Mesothelial cell of epicardium (in vitro differentiated cells): Measurements from ENCODE around the gene OSGIN1. TPM values are rescaled to one million over a fixed set of nuclear protein-coding genes. Genes with fewer than 3 reads are reported as not detected.

Experiments used
- DNase-seq, 2 experiments: peaks; one replicate each; pipeline ENCODE4 v3.0.0; 2021; ENCODE audit warnings: low spot score in 2 of 2; ENCODE audit not compliant: unreplicated experiment in 2 of 2
- H3K27ac Mint-ChIP-seq: 2 replicates; pipeline ENCODE4 v1.8.0; 2021; ENCODE audit warnings: mixed read lengths
- H3K27me3 Mint-ChIP-seq: 2 replicates; pipeline ENCODE4 v1.8.0; 2021; ENCODE audit warnings: low read depth, mixed read lengths
- H3K36me3 Mint-ChIP-seq: 2 replicates; pipeline ENCODE4 v1.8.0; 2021; ENCODE audit warnings: mixed read lengths
- H3K4me1 Mint-ChIP-seq: 2 replicates; pipeline ENCODE4 v1.8.0; 2021; ENCODE audit warnings: mixed read lengths
- H3K4me3 Mint-ChIP-seq: 2 replicates; pipeline ENCODE4 v1.8.0; 2021; ENCODE audit warnings: mild to moderate bottlenecking, moderate library complexity, mixed read lengths
- H3K9me3 Mint-ChIP-seq: 2 replicates; pipeline ENCODE4 v1.8.0; 2021; ENCODE audit warnings: mixed read lengths
- CTCF ChIP-seq: fragments of 200-600 bp; sonication (generic); IDR thresholded peaks from one replicate; pipeline ENCODE4 v1.5.0; 2021; ENCODE audit warnings: antibody characterized with exemption; ENCODE audit not compliant: unreplicated experiment
- total RNA-seq: library from RNA; stranded (reverse); gene quantifications from 3 replicates; pipeline ENCODE4 v1.2.1, GENCODE V29; 2021

The OSGIN1 gene
- total RNA-seq, 1 donor from 2014 or later, result 2.5 TPM

GRCh38 chr16:83929811-83930555, 23.1 kb upstream of the OSGIN1 start:
- H3K27ac Mint-ChIP-seq, result no peak overlapping the region
- H3K4me1 Mint-ChIP-seq, result peaks cover 17% of the 10 kb centered on the region
- no peak overlapping the region for H3K4me3 Mint-ChIP-seq
- DNase-seq, result no peak
- no peak for TF ChIP-seq CTCF
- H3K27me3 Mint-ChIP-seq, result peaks cover 2% of the 10 kb centered on the region
- no peaks in the 10 kb centered on the region for H3K9me3 Mint-ChIP-seq
- no peaks in the 10 kb centered on the region for H3K36me3 Mint-ChIP-seq

GRCh38 chr16:83930730-83931500, 22.1 kb upstream of the OSGIN1 start:
- Mint-ChIP-seq H3K4me3 (no peak overlapping the region), H3K4me1 (peaks cover 17% of the 10 kb centered on the region), H3K27me3 (peaks cover 2% of the 10 kb centered on the region), H3K9me3 (no peaks in the 10 kb centered on the region), H3K27ac (no peak overlapping the region), H3K36me3 (no peaks in the 10 kb centered on the region)
- DNase-seq, result no peak
- TF ChIP-seq CTCF, result no peak

- Mint-ChIP-seq H3K4me1 (peaks cover 16% of the 10 kb centered on the region), H3K27ac (no peak overlapping the region), H3K4me3 (no peak overlapping the region), H3K36me3 (no peaks in the 10 kb centered on the region), H3K9me3 (no peaks in the 10 kb centered on the region), H3K27me3 (peaks cover 1% of the 10 kb centered on the region)
- TF ChIP-seq CTCF, result no peak
- no peak for DNase-seq
Observed at GRCh38 chr16:83931556-83931955, 21.5 kb upstream of the OSGIN1 start.

GRCh38 chr16:83932304-83932703, 20.7 kb upstream of the OSGIN1 start:
- Mint-ChIP-seq H3K27me3 (no peaks in the 10 kb centered on the region), H3K27ac (no peak overlapping the region), H3K9me3 (no peaks in the 10 kb centered on the region), H3K36me3 (no peaks in the 10 kb centered on the region), H3K4me1 (peaks cover 10% of the 10 kb centered on the region), H3K4me3 (no peak overlapping the region)
- DNase-seq, result no peak
- no peak for TF ChIP-seq CTCF

GRCh38 chr16:83932955-83933673, 19.9 kb upstream of the OSGIN1 start:
- H3K27ac Mint-ChIP-seq, result no peak overlapping the region
- no peak for DNase-seq
- no peak overlapping the region for H3K4me3 Mint-ChIP-seq
- H3K4me1 Mint-ChIP-seq, result peaks cover 9% of the 10 kb centered on the region
- no peak for TF ChIP-seq CTCF
- H3K36me3 Mint-ChIP-seq, result no peaks in the 10 kb centered on the region
- H3K27me3 Mint-ChIP-seq, result no peaks in the 10 kb centered on the region
- no peaks in the 10 kb centered on the region for H3K9me3 Mint-ChIP-seq
